HS-5 (cell line): Measurements from ENCODE around the gene ISL2.

ENCODE experiments used
- DNase-seq: peaks from one replicate; pipeline ENCODE4 v3.0.0-alpha.2; 2012; ENCODE audit warnings: low read depth

Gene ISL2

GRCh38 chr15:76342058-76342381 lies 5.4 kb downstream of the ISL2 start:
- DNase-seq: no peak

DNA sequence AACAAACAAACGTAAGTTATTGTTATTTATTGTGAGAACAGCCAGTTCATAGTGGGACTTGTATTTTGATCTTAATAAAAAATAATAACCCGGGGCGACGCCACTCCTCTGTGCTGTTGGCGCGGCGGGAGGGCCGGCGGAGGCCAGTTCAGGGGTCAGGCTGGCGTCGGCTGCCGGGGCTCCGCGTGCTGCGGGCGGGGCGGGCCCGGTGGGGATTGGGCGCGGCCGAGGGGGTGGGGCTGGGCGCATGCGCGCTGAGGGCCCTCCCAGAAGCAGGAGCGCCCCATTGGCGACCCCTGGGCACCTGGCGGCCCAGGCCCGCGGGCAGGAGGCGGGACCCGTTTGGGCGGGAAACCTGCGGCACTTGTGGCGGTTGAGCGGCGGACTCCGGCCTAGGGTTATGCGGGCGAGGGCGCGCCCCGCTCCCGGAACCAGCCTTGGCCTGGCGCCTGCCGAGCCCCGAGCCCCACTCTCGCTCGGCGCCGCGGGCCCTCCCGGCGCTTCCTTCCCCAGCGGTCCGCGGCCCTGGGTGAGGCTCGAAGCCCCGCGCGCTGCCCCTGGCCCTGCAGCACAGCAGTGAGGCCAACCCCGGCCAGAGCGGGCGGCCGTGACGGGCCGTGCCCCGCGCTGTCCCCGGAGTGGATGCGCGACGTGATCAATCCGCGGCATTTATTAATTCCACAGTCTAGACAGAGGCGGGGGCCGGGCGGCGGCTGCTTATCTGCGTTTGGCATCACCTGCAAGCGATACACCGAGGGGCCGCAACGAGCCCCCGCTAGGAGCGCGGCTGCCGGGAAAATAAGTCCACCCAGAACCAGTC lies 6.0 kb downstream of the ISL2 start:
- DNase-seq: no peak

DNA sequence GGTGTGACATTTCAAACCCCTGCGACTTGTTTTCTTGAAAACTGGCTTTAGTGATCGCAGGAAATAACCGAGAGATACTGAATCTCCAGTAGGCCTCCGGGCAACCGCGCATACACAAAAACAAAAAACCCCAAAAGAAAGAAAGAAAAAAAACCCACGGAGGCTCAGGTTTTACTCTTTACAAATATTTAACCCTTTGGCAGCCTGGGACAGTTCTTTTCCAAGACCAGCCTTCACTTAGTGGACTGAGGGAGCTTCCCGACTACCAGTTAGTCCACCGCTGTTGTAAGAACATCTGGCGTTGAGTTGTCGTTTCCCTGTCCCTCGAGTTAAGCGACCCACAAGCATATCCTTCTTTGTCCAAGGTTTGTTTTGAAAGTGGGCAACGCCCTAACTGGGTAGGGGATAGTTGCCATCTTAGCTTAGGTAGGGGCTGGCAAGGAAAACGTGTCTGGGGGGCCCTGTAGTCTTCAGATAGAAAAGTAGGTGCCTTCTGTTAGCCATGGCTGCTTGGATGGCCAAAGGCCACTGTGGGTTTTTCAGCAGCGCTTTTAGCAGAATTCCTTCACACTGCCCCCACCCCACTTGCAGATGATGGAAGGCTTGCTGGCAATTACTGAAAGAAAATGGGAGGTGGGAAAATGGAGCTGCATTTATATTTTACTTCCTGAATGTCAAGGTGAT lies 6.9 kb downstream of the ISL2 start:
- no peak for DNase-seq

DNA sequence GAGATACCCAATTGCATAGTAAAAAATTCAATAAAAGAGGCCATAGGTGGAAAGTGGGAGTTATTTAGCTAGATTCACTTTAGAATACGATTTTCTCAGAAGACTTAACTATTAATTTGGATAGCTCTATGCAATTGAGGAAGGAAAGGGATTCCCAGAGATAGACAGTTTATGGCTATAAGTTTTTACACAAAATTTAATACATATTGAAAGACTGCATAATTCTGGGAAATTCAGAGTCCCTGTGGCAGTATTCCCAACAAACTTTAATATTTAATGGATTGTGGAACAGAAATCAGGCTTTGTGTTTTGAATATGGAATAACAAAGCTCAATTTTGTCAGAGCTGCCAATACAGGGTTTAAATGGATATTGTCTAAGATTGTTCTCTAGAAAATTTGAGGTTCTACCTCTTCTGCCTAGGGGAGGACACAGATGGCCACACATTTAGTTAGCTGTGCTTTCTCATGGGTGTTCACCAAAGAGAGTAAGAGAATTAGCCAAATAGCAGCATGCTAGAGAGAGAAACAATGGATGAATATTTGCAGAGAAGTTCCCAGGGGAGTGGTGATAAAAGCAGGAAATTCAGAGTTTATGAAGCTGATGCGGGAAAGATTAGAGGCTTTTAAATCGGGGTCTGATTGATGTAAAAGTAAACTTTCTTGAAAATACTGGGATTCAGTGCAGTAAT lies 8.5 kb downstream of the ISL2 start:
- DNase-seq: no peak

- DNase-seq: no peak
Measured at GRCh38 chr15:76345583-76345879, 9.0 kb downstream of the ISL2 start.

GRCh38 chr15:76345880-76346668 lies 9.5 kb downstream of the ISL2 start:
- DNase-seq: no peak

DNA sequence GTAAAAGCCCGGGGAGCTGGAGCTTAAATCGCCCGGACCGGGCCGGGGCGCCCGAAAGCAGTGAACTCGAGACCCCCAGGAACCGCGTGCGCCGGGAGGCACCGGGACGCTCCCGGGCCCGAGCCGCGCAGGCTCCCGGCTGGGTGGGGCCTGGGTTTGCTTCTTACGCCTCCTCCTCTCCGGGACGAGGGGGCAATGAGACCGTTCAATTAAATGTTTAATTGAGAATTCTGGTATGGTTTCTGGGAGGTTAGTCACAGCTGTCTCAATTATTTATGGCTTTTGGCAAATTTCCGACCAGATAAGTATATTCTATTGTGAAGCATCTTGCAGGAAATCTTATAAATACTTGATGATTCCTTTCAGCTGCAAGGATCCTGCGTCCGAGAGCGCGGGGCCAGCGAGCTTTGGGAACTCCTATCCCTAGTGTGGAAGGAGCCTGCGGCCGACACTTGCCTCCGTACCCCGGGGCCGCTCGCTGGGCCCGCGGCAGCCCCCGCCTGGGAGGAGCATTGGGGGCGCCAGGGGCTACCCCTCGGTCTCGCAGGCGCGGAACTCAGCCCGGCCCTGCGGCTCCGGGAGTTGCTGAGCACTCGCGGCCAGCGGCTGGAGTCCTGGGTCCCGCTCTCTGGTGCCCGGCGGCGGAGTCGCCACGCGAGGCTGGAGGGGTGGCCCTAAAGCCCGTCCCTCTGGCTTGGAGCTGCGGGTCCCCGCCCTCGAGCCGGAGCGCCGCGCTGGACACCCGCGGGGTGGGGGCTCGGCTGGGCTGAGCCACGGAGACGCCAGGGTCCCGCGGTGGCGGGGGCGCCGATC lies 10.3 kb downstream of the ISL2 start:
- DNase-seq: no peak

- DNase-seq: no peak
Measured at GRCh38 chr15:76347482-76348055, 11.0 kb downstream of the ISL2 start.

DNA sequence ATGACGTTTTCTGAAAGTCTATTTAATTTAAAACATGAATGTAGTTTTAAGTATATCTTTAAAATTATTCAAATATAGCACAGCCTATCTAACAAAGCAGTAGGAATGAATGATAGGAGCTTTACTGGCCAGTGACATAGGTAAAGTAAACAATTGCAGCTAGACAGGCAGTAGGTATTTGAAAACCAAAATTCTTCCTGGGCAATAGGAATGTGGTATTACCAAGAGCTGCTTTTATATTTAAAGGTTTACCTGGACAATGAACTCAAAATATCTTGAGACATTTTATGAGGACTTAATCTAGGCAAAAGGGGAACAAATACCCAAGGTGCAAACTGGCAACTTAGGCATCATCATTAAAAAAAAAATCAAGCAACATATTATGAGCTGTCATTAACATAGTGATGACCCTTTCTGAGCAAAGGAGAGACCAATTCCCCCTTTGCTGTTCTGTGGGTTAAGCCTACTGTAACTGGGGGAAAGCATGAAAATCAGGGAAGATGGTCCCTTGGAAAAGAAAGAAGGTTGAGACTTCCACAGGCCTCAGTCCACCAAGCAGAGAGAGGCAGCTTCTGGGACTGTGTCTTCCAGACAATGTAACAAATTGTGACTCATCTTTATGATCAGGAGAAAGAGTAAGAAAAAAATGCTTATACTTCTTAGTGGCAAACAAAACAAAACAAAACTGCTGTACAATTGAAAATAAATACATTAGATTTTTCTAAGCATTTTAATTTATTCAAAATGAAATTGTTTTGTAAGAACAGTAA lies 12.9 kb downstream of the ISL2 start:
- DNase-seq: no peak

DNA sequence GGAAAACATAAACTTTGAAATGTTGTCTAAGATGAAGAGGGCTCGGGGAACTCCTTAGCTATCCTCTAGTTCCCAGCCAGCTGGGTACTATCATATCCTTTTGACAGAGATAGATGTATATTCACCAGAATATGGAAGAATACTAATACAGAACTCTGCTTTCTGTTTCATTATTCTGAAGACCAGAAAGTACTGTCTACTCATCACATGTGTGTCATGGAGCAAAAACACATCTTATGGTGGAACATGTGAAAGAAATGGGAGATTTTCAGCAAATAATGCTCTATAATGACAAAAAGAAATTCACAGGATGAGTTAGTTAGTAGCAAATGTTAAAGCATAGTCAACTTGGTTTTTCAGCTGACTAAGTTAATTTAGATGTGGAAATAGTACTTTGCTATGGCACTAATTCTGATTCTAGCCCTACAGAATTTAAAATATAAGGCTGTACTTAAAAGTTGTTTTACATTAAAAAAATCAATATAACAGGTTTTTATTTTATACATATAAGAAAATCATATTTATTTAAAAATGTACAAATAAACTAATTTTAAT lies 16.5 kb downstream of the ISL2 start:
- DNase-seq: no peak

- no peak for DNase-seq
Measured at GRCh38 chr15:76353903-76354302, 17.3 kb downstream of the ISL2 start.

DNA sequence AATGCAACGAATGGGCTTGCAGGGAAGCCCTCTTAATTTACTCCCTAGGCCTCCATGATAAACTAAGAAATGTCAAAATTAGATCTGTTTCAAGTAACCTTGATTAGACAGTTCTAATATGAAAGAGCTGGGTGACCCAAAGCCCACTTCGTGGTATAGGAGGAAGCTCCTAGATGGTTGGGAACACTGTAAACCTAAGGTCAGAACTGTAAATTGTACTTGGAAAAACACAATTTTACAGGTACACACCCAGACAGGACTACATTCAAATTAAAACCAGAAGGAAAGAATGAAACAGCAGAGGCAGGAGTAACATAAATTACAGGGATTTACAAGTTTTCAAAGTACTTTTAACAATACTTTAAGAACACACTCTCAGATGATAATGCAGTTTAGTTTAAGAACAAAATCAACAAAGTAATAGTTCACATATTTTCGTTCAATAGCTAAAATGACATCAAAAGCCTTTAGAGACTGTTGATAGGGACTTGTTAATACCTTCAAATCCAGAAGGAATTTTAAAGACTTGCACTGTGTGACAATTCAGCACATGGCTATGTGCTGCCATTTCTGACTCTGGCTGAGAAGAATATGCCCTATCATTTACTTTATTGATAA lies 18.4 kb downstream of the ISL2 start:
- DNase-seq: no peak

DNA sequence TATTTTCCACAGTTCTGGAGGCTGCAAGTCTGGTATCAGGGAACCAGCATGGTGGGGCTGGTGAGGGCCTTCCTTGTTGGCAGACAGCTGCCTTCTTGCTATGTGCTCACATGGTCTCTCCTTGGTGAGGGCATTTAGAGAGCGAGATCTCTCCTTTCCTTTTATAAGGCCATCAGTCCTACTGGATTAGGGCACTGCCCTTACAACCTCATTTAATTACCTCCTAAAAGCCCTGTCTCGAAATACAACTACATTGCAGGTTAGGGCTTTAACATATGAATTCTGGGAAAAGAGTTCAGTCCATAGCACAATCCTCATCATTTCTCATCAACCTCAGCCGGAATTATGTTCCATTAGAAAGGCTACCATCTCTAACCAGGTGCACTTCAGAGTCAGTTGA lies 21.9 kb downstream of the ISL2 start:
- DNase-seq: no peak

GRCh38 chr15:76359152-76359551 lies 22.6 kb downstream of the ISL2 start:
- no peak for DNase-seq

- no peak for DNase-seq
Measured at GRCh38 chr15:76360416-76360815, 23.8 kb downstream of the ISL2 start.

- no peak for DNase-seq
Measured at GRCh38 chr15:76363251-76363650, 26.7 kb downstream of the ISL2 start.

DNA sequence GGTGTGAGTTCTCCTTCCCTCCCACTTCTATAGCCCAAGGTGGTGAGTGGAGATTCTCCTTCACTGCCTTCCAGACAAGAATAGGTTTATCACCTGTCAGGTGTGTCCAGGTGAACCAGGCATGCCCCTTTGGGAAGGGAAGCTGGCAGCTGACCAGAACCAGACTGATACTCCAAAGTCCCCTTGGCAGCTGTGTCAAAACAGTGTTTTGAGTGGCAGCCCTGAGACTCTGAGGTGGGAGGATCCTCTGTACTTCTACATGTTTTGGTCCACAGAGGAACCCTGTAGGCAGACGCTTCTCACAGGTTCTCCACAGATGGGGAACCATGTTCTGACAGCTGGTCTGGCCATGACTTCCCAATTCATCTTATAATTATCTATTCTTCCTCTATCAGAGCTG lies 30.1 kb downstream of the ISL2 start:
- DNase-seq: no peak

- DNase-seq: no peak
Measured at GRCh38 chr15:76368122-76368621, 31.6 kb downstream of the ISL2 start.

DNA sequence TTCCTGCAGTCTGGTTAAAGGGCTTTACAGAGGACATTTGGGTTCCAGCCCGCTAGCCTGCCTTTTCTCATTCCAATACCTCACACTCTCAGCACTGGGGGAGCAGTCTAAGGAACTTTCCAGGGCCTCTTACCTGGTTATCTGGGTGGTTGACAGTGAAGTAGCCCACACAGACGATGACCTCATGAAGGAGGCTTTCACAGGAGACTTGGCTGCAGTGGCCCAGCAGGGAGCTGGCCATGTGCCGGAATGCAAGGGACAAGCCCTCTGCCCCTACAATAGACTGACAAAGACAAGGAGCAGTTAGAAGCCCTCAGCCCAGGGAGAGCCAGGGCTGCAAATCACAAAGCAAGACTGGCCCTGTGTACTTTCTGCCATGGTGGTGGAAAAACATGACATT lies 39.5 kb downstream of the ISL2 start:
- DNase-seq: no peak

DNA sequence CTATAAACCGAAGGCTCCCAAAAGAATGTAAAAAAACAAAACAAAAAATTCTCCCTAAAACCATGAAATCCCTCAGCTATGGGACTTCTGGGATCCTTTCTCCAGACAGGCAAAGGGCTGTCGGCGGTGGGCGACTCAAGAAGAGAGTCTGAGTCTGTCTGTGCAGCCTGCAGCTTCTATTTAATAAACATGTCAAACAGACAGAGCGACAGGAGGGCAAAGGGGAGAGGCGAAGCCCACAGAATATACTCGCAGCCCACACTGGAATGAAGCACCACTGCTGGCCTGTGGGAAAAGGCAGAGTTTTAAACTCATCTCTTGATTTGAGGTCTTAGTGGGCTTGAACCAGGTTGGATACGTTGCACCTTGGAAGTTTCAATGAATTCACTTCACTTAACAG lies 40.2 kb downstream of the ISL2 start:
- no peak for DNase-seq
